Measurements from ENCODE around the gene NKX1-1. TPM values are rescaled to one million over a fixed set of nuclear protein-coding genes. Genes with fewer than 3 reads are reported as not detected.

The NKX1-1 gene
- total RNA-seq, 4 donors from 2014 or later = not detected

DNA sequence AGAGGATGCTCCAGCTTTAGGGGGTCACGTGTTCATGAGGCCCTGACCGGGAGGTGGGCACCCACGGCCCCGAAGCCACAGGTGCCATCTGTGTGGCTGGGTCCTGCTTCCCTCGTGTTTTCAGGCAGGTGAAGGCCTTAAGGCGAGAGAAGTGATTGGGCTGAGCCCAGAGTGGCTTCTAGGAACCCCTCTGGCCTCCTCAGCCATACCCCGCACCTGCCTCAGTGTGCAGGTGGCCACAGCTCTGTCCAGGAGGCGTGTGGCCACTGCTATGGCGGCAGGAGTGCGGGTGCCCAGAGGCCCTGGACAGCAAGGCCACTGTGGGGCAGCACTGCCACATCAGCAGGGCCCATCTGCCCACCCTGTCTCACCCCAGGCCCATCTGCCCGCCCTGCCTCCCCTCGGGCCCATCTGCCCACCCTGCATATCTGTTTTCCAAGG is 25.0 kb downstream of the NKX1-1 start:
- no peak for ATAC-seq
- TF ChIP-seq POLR2A (IDR thresholded peaks at IDR 0.05) = no peak
- TF ChIP-seq, protein P1, sequence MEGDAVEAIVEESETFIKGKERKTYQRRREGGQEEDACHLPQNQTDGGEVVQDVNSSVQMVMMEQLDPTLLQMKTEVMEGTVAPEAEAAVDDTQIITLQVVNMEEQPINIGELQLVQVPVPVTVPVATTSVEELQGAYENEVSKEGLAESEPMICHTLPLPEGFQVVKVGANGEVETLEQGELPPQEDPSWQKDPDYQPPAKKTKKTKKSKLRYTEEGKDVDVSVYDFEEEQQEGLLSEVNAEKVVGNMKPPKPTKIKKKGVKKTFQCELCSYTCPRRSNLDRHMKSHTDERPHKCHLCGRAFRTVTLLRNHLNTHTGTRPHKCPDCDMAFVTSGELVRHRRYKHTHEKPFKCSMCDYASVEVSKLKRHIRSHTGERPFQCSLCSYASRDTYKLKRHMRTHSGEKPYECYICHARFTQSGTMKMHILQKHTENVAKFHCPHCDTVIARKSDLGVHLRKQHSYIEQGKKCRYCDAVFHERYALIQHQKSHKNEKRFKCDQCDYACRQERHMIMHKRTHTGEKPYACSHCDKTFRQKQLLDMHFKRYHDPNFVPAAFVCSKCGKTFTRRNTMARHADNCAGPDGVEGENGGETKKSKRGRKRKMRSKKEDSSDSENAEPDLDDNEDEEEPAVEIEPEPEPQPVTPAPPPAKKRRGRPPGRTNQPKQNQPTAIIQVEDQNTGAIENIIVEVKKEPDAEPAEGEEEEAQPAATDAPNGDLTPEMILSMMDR (IDR thresholded peaks at IDR 0.05) = no peak
- TF ChIP-seq POLR2AphosphoS5 (IDR thresholded peaks at IDR 0.05) = no peak
- no peak for TF ChIP-seq EP300 (IDR thresholded peaks at IDR 0.05)
- peaks cover 0 to 94% of the 10 kb centered on the region in 2 donors for H3K36me3 ChIP-seq
- no peak overlapping the region for H3K27ac ChIP-seq
- H3K4me1 ChIP-seq = no peaks in the 10 kb centered on the region
- 85% methylated on average over 6 of the region's 12 CpGs; no CpG with 5 or more reads in 1 of the 2 donors for WGBS, 2 donors (ENCODE audit: low coverage in 1 of 2)
- no peak overlapping the region for H3K4me3 ChIP-seq
- no peaks in the 10 kb centered on the region for H3K27me3 ChIP-seq
- no peaks in the 10 kb centered on the region for H3K9me3 ChIP-seq

DNA sequence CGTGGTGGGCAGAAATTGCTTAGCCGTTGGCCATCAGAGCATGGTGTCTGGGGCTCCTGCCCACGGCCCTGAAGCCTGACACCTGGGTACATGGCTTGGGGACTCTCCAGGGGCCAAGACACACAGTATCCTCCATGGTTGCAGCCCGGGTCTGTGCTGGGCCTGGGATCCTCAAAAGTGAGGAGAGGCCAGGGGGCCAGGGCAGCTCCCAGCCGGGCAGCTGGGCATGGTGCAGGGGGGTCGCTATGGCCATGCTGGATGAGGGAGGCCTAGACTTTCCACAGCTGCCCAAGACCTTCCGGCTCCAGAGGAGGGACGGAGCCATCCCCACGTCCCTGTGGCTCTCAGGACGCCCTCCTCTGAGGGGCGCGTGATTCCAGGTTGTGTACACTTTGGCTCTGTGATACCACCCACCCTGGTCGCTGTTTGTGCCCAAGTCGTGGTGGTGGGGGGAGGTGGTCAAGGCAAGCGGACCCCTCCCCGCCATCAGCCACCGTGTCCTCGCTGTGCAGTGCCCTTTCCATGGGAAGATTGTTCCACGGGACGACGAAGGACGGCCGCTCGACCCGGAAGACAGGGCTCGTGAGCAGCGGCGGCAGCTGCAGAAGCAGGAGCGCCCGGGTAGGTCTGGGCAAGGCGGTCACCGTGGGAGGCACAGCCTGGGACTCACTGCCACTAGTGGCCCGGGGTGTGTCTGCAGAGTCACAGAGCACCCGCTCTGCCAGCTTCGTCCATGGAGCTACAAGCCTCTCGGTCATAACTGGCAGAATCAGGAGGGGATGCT is 25.7 kb downstream of the NKX1-1 start:
- ATAC-seq = no peak
- H3K9me3 ChIP-seq = no peaks in the 10 kb centered on the region
- peaks cover 0 to 94% of the 10 kb centered on the region in 2 donors for H3K36me3 ChIP-seq

DNA sequence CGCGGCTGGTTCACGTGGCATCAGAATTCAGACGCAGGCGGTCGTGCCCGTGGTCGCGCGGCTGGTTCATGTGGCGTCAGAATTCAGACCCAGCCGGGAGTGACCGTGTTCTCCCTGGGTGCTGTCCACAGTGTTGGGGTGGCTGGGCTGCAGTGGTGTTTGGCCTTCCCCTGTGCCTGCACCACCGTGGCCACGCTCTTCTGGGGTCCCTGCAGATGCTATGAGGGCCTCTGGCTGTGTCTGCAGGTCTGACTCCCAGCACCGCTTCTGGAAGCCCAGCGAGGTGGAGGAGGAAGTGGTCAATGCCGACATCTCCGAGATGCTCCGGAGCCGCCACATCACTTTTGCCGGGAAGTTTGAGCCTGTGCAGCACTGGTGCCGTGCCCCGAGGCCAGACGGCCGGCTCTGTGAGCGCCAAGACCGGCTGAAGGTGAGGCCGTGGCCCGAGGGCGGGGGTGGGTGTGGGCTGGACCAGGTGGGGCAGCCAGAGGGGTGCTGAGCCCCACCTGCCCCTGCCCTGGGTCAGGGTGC is 26.4 kb downstream of the NKX1-1 start:
- Histone ChIP-seq H3K27ac (no peak overlapping the region), H3K4me3 (no peak overlapping the region), H3K4me1 (no peaks in the 10 kb centered on the region), H3K27me3 (no peaks in the 10 kb centered on the region), H3K36me3 (peaks cover 0 to 94% of the 10 kb centered on the region in 2 donors), H3K9me3 (no peaks in the 10 kb centered on the region)
- ATAC-seq = no peak
- TF ChIP-seq POLR2AphosphoS5 (IDR thresholded peaks at IDR 0.05) (no peak), POLR2A (IDR thresholded peaks at IDR 0.05) (no peak), EP300 (IDR thresholded peaks at IDR 0.05) (no peak)
- TF ChIP-seq, protein P1 (IDR thresholded peaks at IDR 0.05) = no peak
- 94% methylated on average over 12 of the region's 31 CpGs; no CpG with 5 or more reads in 1 of the 2 donors for WGBS, 2 donors (ENCODE audit: low coverage in 1 of 2)

More for the DNA sequence above, 25.7 kb downstream of the NKX1-1 start:
- Histone ChIP-seq H3K4me3 (no peak overlapping the region), H3K27ac (no peak overlapping the region), H3K4me1 (no peaks in the 10 kb centered on the region), H3K27me3 (no peaks in the 10 kb centered on the region)
- 90% methylated on average over 2 of the region's 36 CpGs; no CpG with 5 or more reads in 1 of the 2 donors for WGBS, 2 donors (ENCODE audit: low coverage in 1 of 2)
- TF ChIP-seq POLR2AphosphoS5 (IDR thresholded peaks at IDR 0.05) = no peak
- no peak for TF ChIP-seq POLR2A (IDR thresholded peaks at IDR 0.05)
- TF ChIP-seq, protein P1 (IDR thresholded peaks at IDR 0.05) = no peak
- no peak for TF ChIP-seq EP300 (IDR thresholded peaks at IDR 0.05)

DNA sequence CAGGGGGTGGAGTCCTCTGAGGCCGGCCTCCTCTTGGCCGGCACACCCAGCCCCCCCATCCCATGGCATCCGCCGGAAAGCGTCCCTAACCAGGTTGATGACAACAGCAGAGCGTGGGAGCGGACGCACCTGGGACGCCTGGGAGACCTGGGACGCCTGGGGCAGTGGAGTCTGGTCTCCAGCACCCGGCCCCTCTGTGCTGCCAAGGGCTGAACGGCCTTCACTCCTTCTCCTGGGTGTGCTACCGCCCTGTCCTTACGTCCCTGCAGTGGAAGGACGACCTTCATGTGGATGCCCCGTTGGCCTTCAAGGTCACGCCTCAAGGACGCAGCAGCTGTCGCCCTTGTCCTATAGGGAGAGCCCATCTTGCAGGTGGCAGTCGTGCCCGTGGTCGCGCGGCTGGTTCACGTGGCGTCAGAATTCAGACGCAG is 26.9 kb downstream of the NKX1-1 start:
- peaks cover 0 to 94% of the 10 kb centered on the region in 2 donors for H3K36me3 ChIP-seq
- no peak overlapping the region for H3K27ac ChIP-seq
- no peaks in the 10 kb centered on the region for H3K9me3 ChIP-seq
- no peak overlapping the region for H3K4me3 ChIP-seq
- no peak for ATAC-seq
- no peaks in the 10 kb centered on the region for H3K27me3 ChIP-seq
- no peak for TF ChIP-seq EP300 (IDR thresholded peaks at IDR 0.05)
- TF ChIP-seq, protein P1 (IDR thresholded peaks at IDR 0.05) = no peak
- TF ChIP-seq POLR2A (IDR thresholded peaks at IDR 0.05) = no peak
- no peak for TF ChIP-seq POLR2AphosphoS5 (IDR thresholded peaks at IDR 0.05)
- 71% methylated on average over 1 of the region's 27 CpGs; no CpG with 5 or more reads in 1 of the 2 donors for WGBS, 2 donors (ENCODE audit: low coverage in 1 of 2)
- no peaks in the 10 kb centered on the region for H3K4me1 ChIP-seq

Measured in gastroesophageal sphincter (tissue), 4 donors.